RWPE2 (cell line): ENCODE measurements around the gene PLA1A.

Source experiments
- ATAC-seq: fragments of 200-7000 bp; cut with Tn5 transposase; 3 replicates; pipeline ENCODE4 v1.9.1; 2021; ENCODE audit warnings: low read depth
- DNase-seq: peaks from one replicate; pipeline ENCODE4 v3.0.0-alpha.2; 2020; ENCODE audit warnings: low spot score
- H3K27ac ChIP-seq: fragments of 450-650 bp; 2 replicates; pipeline ENCODE4 v1.5.1; 2017; ENCODE audit warnings: mild to moderate bottlenecking; ENCODE audit not compliant: poor library complexity, severe bottlenecking
- H3K27me3 ChIP-seq: fragments of 250-450 bp; sonication (Bioruptor Pico); 2 replicates; pipeline ENCODE4 v1.5.1; 2021; ENCODE audit warnings: mild to moderate bottlenecking, moderate library complexity; ENCODE audit not compliant: insufficient read depth, poor library complexity, severe bottlenecking
- H3K36me3 ChIP-seq: fragments of 250-450 bp; sonication (Bioruptor Pico); 2 replicates; pipeline ENCODE4 v1.5.1; 2020; ENCODE audit warnings: low read depth, mild to moderate bottlenecking, moderate library complexity
- H3K4me1 ChIP-seq: fragments of 250-450 bp; sonication (Bioruptor Pico); 2 replicates; pipeline ENCODE4 v1.5.1; 2021; ENCODE audit warnings: mild to moderate bottlenecking, moderate library complexity; ENCODE audit not compliant: insufficient read depth, poor library complexity, severe bottlenecking
- H3K4me3 ChIP-seq: fragments of 250-450 bp; sonication (Bioruptor Pico); 2 replicates; pipeline ENCODE4 v1.5.1; 2021; ENCODE audit warnings: mild to moderate bottlenecking, moderate library complexity; ENCODE audit not compliant: severe bottlenecking
- H3K9me3 ChIP-seq: fragments of 250-450 bp; sonication (Bioruptor Pico); 2 replicates; pipeline ENCODE4 v1.5.1; 2021; ENCODE audit warnings: mild to moderate bottlenecking, moderate library complexity; ENCODE audit not compliant: severe bottlenecking
- CTCF ChIP-seq: fragments of 450-650 bp; IDR thresholded peaks from one replicate; pipeline ENCODE4 v1.5.1; 2017; ENCODE audit warnings: mild to moderate bottlenecking, moderate library complexity; ENCODE audit not compliant: poor library complexity, severe bottlenecking

The PLA1A gene

GRCh38 chr3:119625451-119626153, 27.9 kb downstream of the PLA1A start:
- Histone ChIP-seq H3K4me3 (no peak overlapping the region), H3K27ac (no peak overlapping the region), H3K27me3 (no peaks in the 10 kb centered on the region), H3K4me1 (no peaks in the 10 kb centered on the region), H3K36me3 (no peaks in the 10 kb centered on the region), H3K9me3 (no peaks in the 10 kb centered on the region)
- no peak for TF ChIP-seq CTCF
- DNase-seq (no peak), ATAC-seq (no peak)

- DNase-seq (no peak), ATAC-seq (no peak)
- H3K36me3 ChIP-seq: no peaks in the 10 kb centered on the region
- H3K4me1 ChIP-seq: no peaks in the 10 kb centered on the region
- no peak overlapping the region for H3K27ac ChIP-seq
- H3K9me3 ChIP-seq: no peaks in the 10 kb centered on the region
- no peaks in the 10 kb centered on the region for H3K27me3 ChIP-seq
- TF ChIP-seq CTCF: no peak
- H3K4me3 ChIP-seq: no peak overlapping the region
These were observed 28.5 kb downstream of the PLA1A start for GRCh38 chr3:119626196-119626595.

- Histone ChIP-seq H3K27ac (no peak overlapping the region), H3K27me3 (no peaks in the 10 kb centered on the region), H3K36me3 (no peaks in the 10 kb centered on the region), H3K4me3 (no peak overlapping the region), H3K9me3 (no peaks in the 10 kb centered on the region), H3K4me1 (no peaks in the 10 kb centered on the region)
- ATAC-seq: no peak
- DNase-seq: no peak
- no peak for TF ChIP-seq CTCF
These were observed 29.8 kb downstream of the PLA1A start for GRCh38 chr3:119627461-119627860.

- no peak for ATAC-seq
- Histone ChIP-seq H3K27ac (no peak overlapping the region), H3K4me1 (no peaks in the 10 kb centered on the region), H3K36me3 (no peaks in the 10 kb centered on the region), H3K9me3 (no peaks in the 10 kb centered on the region), H3K27me3 (no peaks in the 10 kb centered on the region), H3K4me3 (no peak overlapping the region)
- TF ChIP-seq CTCF: no peak
- DNase-seq: no peak
These were observed 30.7 kb downstream of the PLA1A start for GRCh38 chr3:119628390-119628789.

- H3K27me3 ChIP-seq: no peaks in the 10 kb centered on the region
- DNase-seq: no peak
- H3K4me1 ChIP-seq: no peaks in the 10 kb centered on the region
- no peak for ATAC-seq
- H3K27ac ChIP-seq: no peak overlapping the region
- H3K36me3 ChIP-seq: no peaks in the 10 kb centered on the region
- no peaks in the 10 kb centered on the region for H3K9me3 ChIP-seq
- no peak overlapping the region for H3K4me3 ChIP-seq
- no peak for TF ChIP-seq CTCF
These were observed 31.2 kb downstream of the PLA1A start for GRCh38 chr3:119628816-119629445.
